ENCODE results near the gene HOXD11.

HOXD11 gene

GRCh38 chr2:176158855-176159662 is 52.0 kb downstream of the HOXD11 start:
- no peak for TF ChIP-seq CTCF (IDR thresholded peaks at IDR 0.05)
- DNase-seq (ENCODE audit: low spot score), result no peak
- Histone ChIP-seq H3K4me3 (peak overlapping the region; percentile 54), H3K27ac (no peak overlapping the region)

Data from coronary artery (tissue), 2 donors.